Hair follicle dermal papilla cell (primary cell): ENCODE data around the gene YEATS4. TPM values are rescaled to one million over a fixed set of nuclear protein-coding genes. Genes with fewer than 3 reads are reported as not detected.

ENCODE experiments used
- small RNA-seq: library from RNA; depleted of rRNA; stranded (forward); fragments of <200 nt; gene quantifications from one replicate; pipeline ENCODE3, GENCODE V24; 2012
- total RNA-seq: library from RNA; depleted of rRNA; stranded (reverse); fragments of >200 nt; gene quantifications from 2 replicates; pipeline ENCODE4 v1.2.3, GENCODE V29; 2012

The YEATS4 gene
- 7.1 and 14.1 TPM in 2 replicates for total RNA-seq

DNA sequence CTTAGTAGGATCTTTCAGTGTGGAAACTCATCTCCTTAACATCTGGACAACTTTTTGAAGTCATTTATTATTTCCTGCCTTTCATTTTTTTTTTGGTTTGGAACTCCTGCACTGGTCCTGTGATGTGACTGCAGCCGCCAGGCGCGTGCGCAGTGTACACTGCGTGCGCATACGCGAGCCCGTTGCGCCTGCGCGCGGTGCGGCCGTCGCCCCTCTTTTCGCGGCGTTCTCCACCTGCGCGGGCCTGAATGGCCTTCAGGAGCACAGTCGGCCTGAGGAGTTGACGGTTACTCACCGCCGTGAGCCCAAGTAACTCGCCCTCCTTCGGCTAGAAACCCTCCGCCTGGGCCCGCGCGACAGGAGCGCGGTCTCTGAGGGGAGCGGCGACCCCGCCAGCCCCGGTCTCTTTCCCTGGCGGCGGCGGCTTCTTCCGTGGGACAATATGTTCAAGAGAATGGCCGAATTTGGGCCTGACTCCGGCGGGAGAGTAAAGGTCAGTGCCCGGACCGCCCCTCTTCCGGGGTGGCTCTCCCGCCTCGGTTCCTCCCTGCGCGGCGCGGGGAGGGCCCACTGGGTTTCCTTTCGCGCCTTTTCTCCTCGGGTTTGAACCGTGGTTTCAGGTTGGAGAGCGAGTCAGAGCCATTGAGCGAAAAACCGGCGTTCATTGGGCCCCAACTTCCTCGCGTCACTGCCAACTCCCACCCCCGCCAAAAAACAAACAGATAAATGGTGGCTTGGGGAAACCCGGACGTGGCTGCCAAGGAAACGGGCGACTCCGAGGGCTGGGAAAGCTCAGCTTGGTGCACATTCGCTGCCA lies at the start of gene YEATS4:
YEATS4 (plus strand) TSS at position 213 of the 817 bp plus-strand sequence; CDS start at position 443, 230 bp downstream.

GRCh38 chr12:69348162-69348938 lies 11.2 kb upstream of the YEATS4 start, which contains the start of gene LYZ:
Gene LYZ, plus strand, starts transcription at chr12:69348381. Its CDS starts 28 bp downstream, at chr12:69348409.

Small RNAs within 50 kb of the gene (small RNA-seq; reads per million reads assigned to genes)
- gene RN7SL804P: not detected

Other genes with a start within 250 kb of the YEATS4 start
- 27.6 and 30.5 TPM in 2 replicates for gene CPSF6, start 120.2 kb upstream of the YEATS4 start, total RNA-seq
- gene LYZ, start 11.4 kb upstream of the YEATS4 start, total RNA-seq: not detected in 2 replicates
- 85.7 and 94.6 TPM in 2 replicates for gene FRS2, start 110.6 kb downstream of the YEATS4 start, total RNA-seq
- gene CCT2, start 225.7 kb downstream of the YEATS4 start, total RNA-seq: 146 and 154 TPM in 2 replicates